Adipocyte (in vitro differentiated cells): ENCODE results near the gene PNMA8C.
"Not testable (repeated sequence)": the region's sequence is repeated elsewhere in the genome, so short reads cannot be mapped to it uniquely, and the experiment has no call there.

ENCODE experiments used
- DNase-seq: peaks from one replicate; pipeline ENCODE4 v3.0.0-alpha.2; 2015; ENCODE audit warnings: low read depth
- H3K27me3 ChIP-seq: replicated peaks from 2 replicates; pipeline ENCODE4 v1.7.0; 2013; ENCODE audit warnings: mild to moderate bottlenecking, low read length, moderate library complexity; ENCODE audit not compliant: control insufficient read depth, insufficient read depth
- H3K36me3 ChIP-seq: 2 replicates; pipeline ENCODE4 v1.7.0; 2013; ENCODE audit warnings: low read length, mild to moderate bottlenecking, moderate library complexity; ENCODE audit not compliant: control insufficient read depth, insufficient read depth, severe bottlenecking
- H3K4me1 ChIP-seq: 2 replicates; pipeline ENCODE4 v1.7.0; 2013; ENCODE audit warnings: mild to moderate bottlenecking, low read length, moderate library complexity; ENCODE audit not compliant: control insufficient read depth, insufficient read depth
- H3K4me3 ChIP-seq: 2 replicates; pipeline ENCODE4 v1.7.0; 2013; ENCODE audit warnings: mild to moderate bottlenecking, low read length, moderate library complexity
- H3K9ac ChIP-seq: 2 replicates; pipeline ENCODE4 v1.7.0; 2013; ENCODE audit warnings: mild to moderate bottlenecking, low read length, moderate library complexity
- H3K9me3 ChIP-seq: 2 replicates; pipeline ENCODE4 v1.7.0; 2013; ENCODE audit warnings: mild to moderate bottlenecking, low read length, moderate library complexity; ENCODE audit not compliant: control insufficient read depth

Gene PNMA8C

GRCh38 chr19:46447006-46447405 lies 18.3 kb upstream of the PNMA8C start:
- Histone ChIP-seq H3K9me3 (no peaks in the 10 kb centered on the region), H3K9ac (no peak overlapping the region), H3K27me3 (no peaks in the 10 kb centered on the region), H3K4me1 (peaks cover 17% of the 10 kb centered on the region), H3K4me3 (no peak overlapping the region), H3K36me3 (no peaks in the 10 kb centered on the region)
- DNase-seq = no peak

DNA sequence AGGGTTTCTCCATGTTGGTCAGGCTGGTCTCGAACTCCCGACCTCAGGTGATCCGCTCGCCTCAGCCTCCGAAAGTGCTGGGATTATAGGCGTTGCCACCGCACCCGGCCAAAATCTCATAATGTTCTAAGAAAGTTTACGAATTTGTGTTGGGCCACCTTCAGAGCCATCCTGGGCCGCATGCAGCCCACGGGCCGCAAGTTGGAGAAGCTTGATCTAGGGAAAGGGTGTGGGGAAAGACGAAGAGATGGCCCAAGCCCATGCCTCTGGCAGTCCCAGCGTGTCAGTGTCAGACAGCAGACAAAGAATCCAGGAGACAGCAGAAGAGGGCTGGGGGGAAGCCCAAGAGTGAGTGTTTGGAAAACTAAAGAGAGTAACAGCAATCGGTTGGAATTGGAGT lies 17.3 kb upstream of the PNMA8C start:
- Histone ChIP-seq H3K9ac (no peak overlapping the region), H3K27me3 (no peaks in the 10 kb centered on the region), H3K36me3 (no peaks in the 10 kb centered on the region), H3K9me3 (no peaks in the 10 kb centered on the region), H3K4me1 (peaks cover 22% of the 10 kb centered on the region), H3K4me3 (no peak overlapping the region)
- no peak for DNase-seq

- no peaks in the 10 kb centered on the region for H3K27me3 ChIP-seq
- H3K9ac ChIP-seq = no peak overlapping the region
- peak; percentile 84 for DNase-seq
- peak overlapping the region; percentile 56 for H3K4me3 ChIP-seq
- peaks cover 22% of the 10 kb centered on the region for H3K4me1 ChIP-seq
- no peaks in the 10 kb centered on the region for H3K36me3 ChIP-seq
- H3K9me3 ChIP-seq = no peaks in the 10 kb centered on the region
Measured at GRCh38 chr19:46442808-46443450, 14.2 kb upstream of the PNMA8C start.

- Histone ChIP-seq H3K27me3 (no peaks in the 10 kb centered on the region), H3K4me1 (peaks cover 22% of the 10 kb centered on the region), H3K36me3 (no peaks in the 10 kb centered on the region), H3K4me3 (no peak overlapping the region), H3K9me3 (no peaks in the 10 kb centered on the region), H3K9ac (peak overlapping the region; percentile 32)
- DNase-seq = no peak
Measured at GRCh38 chr19:46441866-46442265, 13.1 kb upstream of the PNMA8C start.

GRCh38 chr19:46435689-46436088 lies 7.0 kb upstream of the PNMA8C start:
- H3K4me3 ChIP-seq, DNase-seq, H3K9me3 ChIP-seq, H3K27me3 ChIP-seq, H3K36me3 ChIP-seq, H3K4me1 ChIP-seq, H3K9ac ChIP-seq: not testable (repeated sequence)

- no peak overlapping the region for H3K9ac ChIP-seq
- H3K27me3 ChIP-seq = peaks cover 3% of the 10 kb centered on the region
- no peaks in the 10 kb centered on the region for H3K9me3 ChIP-seq
- H3K36me3 ChIP-seq = no peaks in the 10 kb centered on the region
- DNase-seq = no peak
- no peak overlapping the region for H3K4me3 ChIP-seq
- H3K4me1 ChIP-seq = no peaks in the 10 kb centered on the region
Measured at GRCh38 chr19:46435009-46435408, 6.3 kb upstream of the PNMA8C start.

GRCh38 chr19:46433470-46433869 lies 4.7 kb upstream of the PNMA8C start:
- H3K9ac ChIP-seq, H3K36me3 ChIP-seq, H3K27me3 ChIP-seq, H3K4me3 ChIP-seq, H3K9me3 ChIP-seq, DNase-seq, H3K4me1 ChIP-seq: not testable (repeated sequence)

GRCh38 chr19:46431824-46432223 lies 3.1 kb upstream of the PNMA8C start:
- H3K4me1 ChIP-seq = peaks cover 5% of the 10 kb centered on the region
- no peak for DNase-seq
- no peaks in the 10 kb centered on the region for H3K9me3 ChIP-seq
- peaks cover 9% of the 10 kb centered on the region for H3K27me3 ChIP-seq
- no peak overlapping the region for H3K9ac ChIP-seq
- no peak overlapping the region for H3K4me3 ChIP-seq
- no peaks in the 10 kb centered on the region for H3K36me3 ChIP-seq

- no peak overlapping the region for H3K9ac ChIP-seq
- H3K4me1 ChIP-seq = peaks cover 10% of the 10 kb centered on the region
- peaks cover 9% of the 10 kb centered on the region for H3K27me3 ChIP-seq
- H3K36me3 ChIP-seq = no peaks in the 10 kb centered on the region
- H3K9me3 ChIP-seq = no peaks in the 10 kb centered on the region
- H3K4me3 ChIP-seq = no peak overlapping the region
- no peak for DNase-seq
Measured at GRCh38 chr19:46429999-46430398, 1.3 kb upstream of the PNMA8C start.

DNA sequence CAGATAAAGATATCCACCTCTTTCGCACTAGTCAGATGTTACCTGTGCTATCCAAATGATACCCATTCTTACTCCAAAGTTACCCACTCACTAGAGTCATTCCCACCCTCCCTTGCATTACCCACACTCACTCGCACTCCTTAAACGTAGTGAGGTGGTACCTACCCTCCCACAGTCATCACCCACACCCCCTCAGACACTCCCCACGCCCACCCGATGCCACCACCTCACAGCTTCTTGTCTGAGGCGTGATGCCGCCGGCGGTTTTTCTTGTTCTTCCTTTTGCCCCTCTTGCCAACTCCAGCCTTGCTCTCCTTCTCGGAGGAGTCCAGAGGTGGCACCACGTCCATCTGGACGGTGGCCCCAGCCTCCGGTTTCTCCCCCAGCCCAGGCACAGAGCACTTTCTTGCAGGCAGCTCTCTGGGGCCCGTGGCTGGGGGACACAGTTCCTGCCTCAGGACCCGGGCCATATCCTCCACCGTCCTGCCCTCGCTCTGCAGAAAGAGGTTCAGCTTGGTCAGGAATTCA lies 1.2 kb downstream of the PNMA8C start:
- DNase-seq = no peak
- Histone ChIP-seq H3K9me3 (no peaks in the 10 kb centered on the region), H3K36me3 (no peaks in the 10 kb centered on the region), H3K9ac (no peak overlapping the region), H3K27me3 (peaks cover 9% of the 10 kb centered on the region), H3K4me1 (peaks cover 10% of the 10 kb centered on the region), H3K4me3 (no peak overlapping the region)

- Histone ChIP-seq H3K36me3 (no peaks in the 10 kb centered on the region), H3K4me1 (peaks cover 10% of the 10 kb centered on the region), H3K27me3 (peaks cover 9% of the 10 kb centered on the region), H3K9me3 (no peaks in the 10 kb centered on the region), H3K4me3 (peak overlapping the region; percentile 86), H3K9ac (peak overlapping the region; percentile 86)
- DNase-seq = peak; percentile 91
Measured at GRCh38 chr19:46426506-46427162, 2.1 kb downstream of the PNMA8C start.
